Peyer's patch (tissue), 4 donors: ENCODE data around the gene RASAL2.

Experiments
- POLR2A ChIP-seq, 2 donors: fragments of 450-650 bp; IDR thresholded peaks; one replicate each; pipeline ENCODE4 v1.5.1; 2017; ENCODE audit warnings: antibody characterized with exemption in 2 of 2, mild to moderate bottlenecking in 2 of 2, moderate library complexity in 2 of 2
- TF ChIP-seq, protein P1 (sequence below), 6 experiments: fragments of 450-650 bp in 4 of 6; fragments of 200-600 bp in 2 of 6; sonication (generic) in 1 of 6; IDR thresholded peaks; one replicate each; pipeline ENCODE4 v1.5.1; 2017 to 2019; ENCODE audit warnings: antibody characterized with exemption in 6 of 6, mild to moderate bottlenecking in 3 of 6, moderate library complexity in 1 of 6

DNA sequence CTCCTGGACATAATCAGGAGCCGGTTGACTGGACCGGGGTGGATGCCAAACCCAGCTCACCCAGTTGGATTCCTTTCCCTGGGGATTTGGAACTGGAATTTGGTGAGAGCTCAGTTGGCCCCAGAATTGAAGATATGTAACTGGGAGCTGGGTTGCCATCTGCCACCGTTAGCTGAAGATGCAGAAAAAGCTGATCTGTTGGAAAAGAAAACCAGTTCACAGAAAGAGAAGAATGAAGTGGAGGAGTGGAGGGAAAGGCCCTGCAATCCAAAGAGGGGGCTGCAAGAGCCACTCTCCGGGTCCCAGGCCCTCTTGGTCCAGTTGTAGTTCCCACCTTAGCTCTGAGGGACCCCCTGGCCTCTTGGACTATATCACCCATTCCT lies 435.0 kb downstream of the RASAL2 start:
- TF ChIP-seq POLR2A (IDR thresholded peaks at IDR 0.05): no peak
- TF ChIP-seq, protein P1, sequence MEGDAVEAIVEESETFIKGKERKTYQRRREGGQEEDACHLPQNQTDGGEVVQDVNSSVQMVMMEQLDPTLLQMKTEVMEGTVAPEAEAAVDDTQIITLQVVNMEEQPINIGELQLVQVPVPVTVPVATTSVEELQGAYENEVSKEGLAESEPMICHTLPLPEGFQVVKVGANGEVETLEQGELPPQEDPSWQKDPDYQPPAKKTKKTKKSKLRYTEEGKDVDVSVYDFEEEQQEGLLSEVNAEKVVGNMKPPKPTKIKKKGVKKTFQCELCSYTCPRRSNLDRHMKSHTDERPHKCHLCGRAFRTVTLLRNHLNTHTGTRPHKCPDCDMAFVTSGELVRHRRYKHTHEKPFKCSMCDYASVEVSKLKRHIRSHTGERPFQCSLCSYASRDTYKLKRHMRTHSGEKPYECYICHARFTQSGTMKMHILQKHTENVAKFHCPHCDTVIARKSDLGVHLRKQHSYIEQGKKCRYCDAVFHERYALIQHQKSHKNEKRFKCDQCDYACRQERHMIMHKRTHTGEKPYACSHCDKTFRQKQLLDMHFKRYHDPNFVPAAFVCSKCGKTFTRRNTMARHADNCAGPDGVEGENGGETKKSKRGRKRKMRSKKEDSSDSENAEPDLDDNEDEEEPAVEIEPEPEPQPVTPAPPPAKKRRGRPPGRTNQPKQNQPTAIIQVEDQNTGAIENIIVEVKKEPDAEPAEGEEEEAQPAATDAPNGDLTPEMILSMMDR (IDR thresholded peaks at IDR 0.05): no peak
